Stomach (tissue), 4 donors: ENCODE data around the gene ARPP21.

Source experiments
- CTCF ChIP-seq, 7 experiments: fragments of 450-650 bp in 4 of 7; fragments of 200-600 bp in 3 of 7; sonication (generic) in 3 of 7; IDR thresholded peaks; one replicate each; pipeline ENCODE4 v1.5.1; 2016 to 2019; ENCODE audit warnings: antibody characterized with exemption in 7 of 7, control low read depth in 2 of 7, mild to moderate bottlenecking in 1 of 7
- POLR2A ChIP-seq, 4 donors: fragments of 450-650 bp; IDR thresholded peaks; one replicate each; pipeline ENCODE4 v1.6.1; 2016; ENCODE audit warnings: antibody characterized with exemption in 4 of 4, control low read depth in 2 of 4, mild to moderate bottlenecking in 1 of 4, moderate library complexity in 1 of 4
- POLR2AphosphoS5 ChIP-seq, 3 donors: sonication (generic); formaldehyde crosslinking; IDR thresholded peaks; one replicate each; pipeline ENCODE4 v1.6.1; 2016; ENCODE audit warnings: antibody characterized with exemption in 3 of 3

GRCh38 chr3:35751207-35751606 is 111.9 kb downstream of the ARPP21 start:
- TF ChIP-seq CTCF (IDR thresholded peaks at IDR 0.05) (no peak), POLR2AphosphoS5 (IDR thresholded peaks at IDR 0.05) (no peak), POLR2A (IDR thresholded peaks at IDR 0.05) (no peak)
